LNCAP (cell line): Measurements from ENCODE around the gene B4GALNT3.

Experiments used
- TF ChIP-seq, protein P1 (sequence below): fragments of 450-650 bp; IDR thresholded peaks from 2 replicates; pipeline ENCODE4 v1.5.1; 2017; ENCODE audit warnings: mild to moderate bottlenecking

B4GALNT3 gene

DNA sequence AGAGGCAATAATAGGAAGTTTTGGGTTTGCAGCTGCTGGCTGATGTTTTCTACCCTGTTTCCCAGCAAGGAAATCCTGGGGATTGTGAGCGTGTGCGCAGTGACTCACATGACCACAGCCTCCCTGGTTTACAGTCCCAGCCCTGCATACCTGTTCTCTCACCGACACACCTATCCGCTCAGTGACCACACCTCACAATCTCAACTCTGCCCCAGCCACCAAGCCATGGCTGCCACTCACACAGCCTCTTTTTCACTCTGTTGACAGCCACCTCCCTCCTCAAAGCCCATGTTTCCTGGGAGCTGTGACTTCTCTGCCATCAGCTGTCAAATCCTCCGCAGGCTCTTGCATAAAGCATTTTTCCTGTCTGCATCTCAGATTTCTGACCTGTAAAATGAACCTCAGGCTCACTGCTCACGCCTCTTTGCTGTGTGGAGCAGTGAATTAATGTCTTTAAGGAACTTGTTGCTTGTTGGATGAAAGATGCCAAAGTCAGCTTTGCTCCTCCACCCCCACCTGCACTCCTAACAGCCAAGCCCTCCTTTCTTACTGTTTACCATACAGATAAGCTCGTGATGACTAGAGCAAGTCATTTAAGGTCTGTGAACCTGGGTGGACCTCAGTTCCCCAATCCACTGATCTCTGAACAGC, 43.5 kb downstream of the B4GALNT3 start:
- TF ChIP-seq, protein P1, sequence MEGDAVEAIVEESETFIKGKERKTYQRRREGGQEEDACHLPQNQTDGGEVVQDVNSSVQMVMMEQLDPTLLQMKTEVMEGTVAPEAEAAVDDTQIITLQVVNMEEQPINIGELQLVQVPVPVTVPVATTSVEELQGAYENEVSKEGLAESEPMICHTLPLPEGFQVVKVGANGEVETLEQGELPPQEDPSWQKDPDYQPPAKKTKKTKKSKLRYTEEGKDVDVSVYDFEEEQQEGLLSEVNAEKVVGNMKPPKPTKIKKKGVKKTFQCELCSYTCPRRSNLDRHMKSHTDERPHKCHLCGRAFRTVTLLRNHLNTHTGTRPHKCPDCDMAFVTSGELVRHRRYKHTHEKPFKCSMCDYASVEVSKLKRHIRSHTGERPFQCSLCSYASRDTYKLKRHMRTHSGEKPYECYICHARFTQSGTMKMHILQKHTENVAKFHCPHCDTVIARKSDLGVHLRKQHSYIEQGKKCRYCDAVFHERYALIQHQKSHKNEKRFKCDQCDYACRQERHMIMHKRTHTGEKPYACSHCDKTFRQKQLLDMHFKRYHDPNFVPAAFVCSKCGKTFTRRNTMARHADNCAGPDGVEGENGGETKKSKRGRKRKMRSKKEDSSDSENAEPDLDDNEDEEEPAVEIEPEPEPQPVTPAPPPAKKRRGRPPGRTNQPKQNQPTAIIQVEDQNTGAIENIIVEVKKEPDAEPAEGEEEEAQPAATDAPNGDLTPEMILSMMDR = no peak

DNA sequence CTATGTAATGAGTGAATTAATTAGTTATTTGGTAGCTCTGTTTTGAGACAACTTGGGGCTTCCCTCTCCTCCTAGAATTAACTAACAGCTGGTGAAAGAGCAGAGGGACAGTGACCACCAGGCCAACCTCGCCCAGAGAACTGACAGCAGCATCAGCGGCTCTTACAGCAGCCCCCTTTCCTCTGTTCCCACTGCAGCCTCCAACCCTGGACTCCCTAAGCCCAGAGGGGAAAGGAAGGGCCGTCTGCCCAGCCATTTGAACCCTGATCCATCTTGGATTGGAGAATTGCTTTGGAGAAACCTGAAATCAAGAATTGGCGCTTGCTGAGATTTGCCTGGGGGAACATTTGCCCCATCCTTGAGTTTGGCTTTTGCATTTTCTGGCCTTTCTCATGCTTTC, 45.5 kb downstream of the B4GALNT3 start:
- TF ChIP-seq, protein P1 = no peak

DNA sequence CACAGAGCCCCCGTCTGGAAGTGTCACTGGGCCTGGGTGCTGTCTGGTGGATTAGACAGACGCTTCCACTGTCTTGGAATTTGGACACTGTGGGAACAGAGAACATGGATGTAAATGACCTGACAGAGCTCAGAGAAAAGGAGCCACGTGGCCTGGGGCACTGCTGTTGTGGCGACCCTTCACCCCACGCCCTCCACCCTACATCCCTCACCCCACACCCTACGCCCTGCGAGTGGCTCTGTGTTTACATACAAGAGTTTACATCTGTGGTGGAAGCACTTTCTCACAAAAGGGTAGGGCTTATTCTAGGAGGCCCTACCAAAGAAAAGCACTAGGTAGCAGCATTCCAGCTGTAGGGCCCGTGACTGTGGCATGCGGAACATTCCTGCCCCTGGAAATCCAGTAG, 47.7 kb downstream of the B4GALNT3 start:
- TF ChIP-seq, protein P1 = no peak

DNA sequence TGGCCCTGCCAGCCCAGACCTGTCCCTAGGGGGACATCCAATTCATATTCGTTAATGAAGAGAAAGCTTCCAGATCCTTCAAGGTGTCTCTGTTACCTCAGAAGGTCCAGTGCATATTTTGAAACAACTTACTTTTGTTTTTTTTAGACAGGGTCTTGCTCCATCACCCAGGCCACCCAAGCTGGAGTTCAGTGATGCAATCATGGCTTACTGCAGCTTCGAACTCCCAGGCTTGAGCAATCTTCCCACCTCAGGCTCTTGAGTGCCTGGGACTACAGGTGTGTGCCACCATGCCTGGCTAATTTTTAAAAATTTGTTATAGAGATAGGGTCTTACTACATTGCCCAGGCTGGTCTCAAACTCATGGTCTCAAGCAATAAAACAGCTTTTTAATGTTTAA, 48.4 kb downstream of the B4GALNT3 start:
- TF ChIP-seq, protein P1 = no peak

DNA sequence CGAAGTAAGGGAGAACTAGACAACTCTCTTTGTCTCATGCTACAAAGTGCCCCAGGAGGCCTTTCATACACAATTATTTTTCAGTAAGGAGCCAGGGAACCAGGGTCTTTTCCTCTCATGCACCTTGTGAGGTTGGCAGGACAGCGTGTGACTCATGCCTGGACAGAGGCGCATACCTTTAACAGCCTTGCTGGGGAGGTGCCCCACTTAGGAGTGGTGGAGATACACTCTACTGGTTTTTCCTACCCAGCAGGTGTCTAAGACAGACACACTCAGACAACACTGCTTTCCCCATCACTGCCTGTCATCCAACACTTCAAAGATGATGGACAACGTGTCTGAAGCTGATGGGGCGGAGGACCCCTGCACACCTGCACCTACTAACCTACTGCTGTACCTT, 49.1 kb downstream of the B4GALNT3 start:
- TF ChIP-seq, protein P1 = no peak

DNA sequence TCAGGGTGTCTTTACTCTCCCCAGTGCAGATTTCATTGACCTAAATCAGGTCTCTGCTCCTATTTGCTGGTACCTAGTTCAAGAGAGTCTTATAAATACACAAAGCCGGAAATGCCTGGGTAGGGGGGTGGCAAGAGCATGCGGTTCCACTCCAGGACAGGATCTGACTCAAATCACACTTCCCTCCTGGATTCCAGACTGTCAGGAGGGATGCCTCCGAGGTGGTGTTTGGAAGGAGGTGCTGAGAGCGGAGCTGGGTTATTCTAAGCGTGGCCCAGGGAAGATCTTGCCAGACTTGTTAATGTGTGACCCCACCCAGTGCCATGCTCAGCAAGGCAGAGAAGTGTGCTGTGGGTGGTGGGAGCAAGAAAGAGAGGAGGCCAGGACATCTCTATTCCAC, 49.8 kb downstream of the B4GALNT3 start:
- TF ChIP-seq, protein P1 = no peak

DNA sequence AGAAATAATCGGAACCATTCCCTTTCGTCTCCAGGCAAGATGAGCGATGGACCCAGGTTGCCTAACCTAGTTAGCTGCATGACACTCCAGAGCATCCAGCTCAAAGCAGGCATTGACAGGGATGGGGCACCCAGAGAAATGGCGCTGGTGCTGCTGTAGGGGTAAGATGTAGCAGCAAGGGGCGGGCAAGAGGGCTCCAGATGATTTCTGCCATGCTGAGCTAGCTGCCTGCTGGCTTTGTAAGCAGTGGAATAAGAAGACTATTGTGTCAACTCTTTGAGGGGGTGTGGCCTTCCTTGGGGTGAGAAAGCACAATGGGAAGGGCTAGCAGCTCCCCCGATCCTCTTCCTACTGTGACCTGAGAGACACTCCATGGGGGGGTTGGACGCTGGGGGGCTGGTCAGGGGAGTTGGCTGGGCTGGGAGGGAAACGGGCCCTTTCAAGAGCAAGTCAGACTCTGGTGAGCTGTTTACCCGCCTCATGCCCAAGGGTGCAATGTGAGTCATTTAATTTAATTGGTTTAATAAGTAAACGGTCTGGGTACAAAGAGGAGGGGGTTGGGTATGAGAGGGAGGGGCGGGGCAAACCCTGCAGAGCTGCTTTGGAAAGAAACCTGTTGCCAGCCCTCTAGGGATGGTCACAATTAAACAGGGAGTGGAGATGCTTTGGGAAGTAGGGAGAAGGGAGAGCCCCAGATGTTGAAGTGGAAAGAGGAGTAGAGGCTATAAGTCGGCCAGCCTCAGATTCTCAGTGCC, 50.5 kb downstream of the B4GALNT3 start:
- TF ChIP-seq, protein P1 = no peak
